GM18498 (cell line): Measurements from ENCODE around the gene TBXAS1.
"Not testable (repeated sequence)": the region's sequence is repeated elsewhere in the genome, so short reads cannot be mapped to it uniquely, and the experiment has no call there.

Experiments used
- ATAC-seq: cut with Tn5 transposase; IDR thresholded peaks from one replicate; pipeline ENCODE4 v1.9.1; 2021; ENCODE audit warnings: mild to moderate bottlenecking, moderate library complexity; ENCODE audit not compliant: unreplicated experiment

Gene TBXAS1

DNA sequence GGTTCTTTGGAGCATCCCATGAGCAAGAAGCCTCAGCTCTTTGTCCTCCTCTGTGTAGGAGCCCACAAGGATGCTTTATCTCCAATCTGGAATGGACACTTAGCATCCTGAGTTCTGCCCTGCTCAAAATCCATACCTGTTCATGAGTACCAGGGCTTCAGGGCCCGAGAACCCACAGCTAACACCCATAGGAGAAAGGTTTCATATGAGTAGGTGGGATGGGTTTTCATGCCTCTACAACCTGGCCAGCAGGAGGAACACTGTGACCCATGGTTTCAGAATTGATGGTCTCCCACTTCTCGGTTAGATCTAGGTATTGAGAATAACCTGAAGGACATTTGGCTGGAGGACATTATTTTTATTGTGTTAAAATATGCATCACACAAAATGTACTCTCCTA is 57.8 kb downstream of the TBXAS1 start:
- no peak for ATAC-seq

DNA sequence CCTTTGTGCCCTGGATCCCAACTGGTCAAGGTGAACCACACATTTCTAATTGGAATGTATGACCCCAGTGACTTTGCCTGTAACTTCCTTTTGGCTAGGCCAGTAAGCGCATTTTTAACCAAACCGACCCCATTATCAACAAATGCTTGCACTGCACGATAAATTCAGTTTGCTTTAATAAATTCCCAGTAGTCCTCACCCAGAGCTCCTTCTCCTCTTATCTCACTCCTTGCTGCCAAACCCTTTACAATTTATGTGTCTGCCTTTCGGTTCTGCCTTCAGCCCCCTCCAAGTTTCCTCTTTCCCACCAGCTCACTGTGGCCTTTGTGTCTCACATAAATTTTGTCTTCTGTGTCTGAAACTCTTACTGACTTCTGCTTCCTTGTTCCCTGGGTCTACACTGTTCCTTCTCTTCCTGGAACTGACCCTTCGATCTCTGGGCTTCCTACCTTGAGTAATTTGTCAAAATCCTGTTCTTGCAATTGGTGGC is 59.0 kb downstream of the TBXAS1 start:
- no peak for ATAC-seq

DNA sequence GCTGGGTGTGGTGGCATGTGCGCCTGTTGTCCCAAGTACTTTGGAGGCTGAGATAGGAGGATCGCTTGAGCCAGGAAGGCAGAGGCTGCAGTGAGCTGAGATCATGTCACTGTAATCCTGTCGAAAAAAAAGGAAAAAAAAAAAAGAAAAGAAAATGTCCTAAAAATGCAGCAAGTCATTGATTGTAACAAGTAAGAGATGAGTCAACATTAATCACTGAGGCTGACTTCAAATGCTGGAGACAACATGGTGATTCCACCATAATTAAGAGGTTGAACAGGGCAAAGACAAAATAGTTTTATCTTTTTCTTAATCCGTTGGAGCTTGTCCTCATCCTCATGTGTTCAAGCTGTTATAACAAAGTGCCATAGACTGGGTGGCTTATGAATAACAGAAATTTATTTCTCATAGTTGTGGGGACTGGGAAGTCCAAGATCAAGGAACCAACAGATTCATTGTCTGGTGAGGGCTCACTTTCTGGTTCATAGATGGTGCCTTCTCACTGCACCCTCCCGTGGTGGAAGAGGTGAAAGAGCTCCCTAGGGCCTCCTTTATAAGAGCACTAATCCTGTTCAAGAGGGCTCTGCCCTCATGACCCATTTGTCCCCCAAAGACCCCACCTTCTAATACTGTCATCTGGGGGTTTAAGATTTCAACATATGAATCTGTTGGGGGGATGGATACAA is 60.3 kb downstream of the TBXAS1 start:
- ATAC-seq = no peak

DNA sequence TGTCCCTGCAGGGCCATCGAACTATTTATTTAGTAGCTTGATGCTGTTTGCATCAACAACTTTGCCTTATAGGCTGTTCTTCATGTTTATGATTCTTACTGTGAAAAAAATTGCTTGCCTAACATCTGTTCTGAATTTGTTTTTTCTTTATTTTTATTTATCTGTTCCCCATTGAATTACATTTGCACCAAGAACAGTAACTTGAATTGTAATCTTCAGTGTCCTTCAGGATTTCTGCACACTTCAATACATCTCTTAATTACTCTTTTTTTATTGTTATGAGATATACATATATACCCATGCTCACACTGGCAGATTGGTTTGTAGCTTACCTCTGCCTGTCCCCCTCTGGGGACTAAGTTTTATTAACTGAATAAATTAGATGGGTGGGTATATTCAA is 64.4 kb downstream of the TBXAS1 start:
- ATAC-seq = no peak

DNA sequence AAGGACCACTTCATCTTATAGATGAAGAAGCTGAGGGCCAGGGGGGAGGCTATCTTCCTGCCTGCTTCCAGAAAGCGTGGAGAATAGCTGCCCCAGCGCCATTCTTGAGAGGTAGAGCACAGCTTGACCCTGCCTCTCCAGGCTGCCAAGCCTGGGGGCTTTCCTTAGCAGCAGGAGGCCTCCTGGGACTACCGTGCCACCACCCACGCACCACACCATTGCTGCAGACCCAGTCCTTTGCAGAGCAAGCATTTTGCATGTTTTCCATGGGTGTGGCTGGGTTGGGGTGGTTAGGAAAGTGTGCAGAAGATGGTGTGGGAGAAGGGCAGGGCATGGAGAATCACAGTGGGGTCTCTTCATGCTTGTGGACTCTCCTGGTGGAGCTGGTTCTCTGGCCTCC is 64.9 kb downstream of the TBXAS1 start:
- ATAC-seq = no peak

DNA sequence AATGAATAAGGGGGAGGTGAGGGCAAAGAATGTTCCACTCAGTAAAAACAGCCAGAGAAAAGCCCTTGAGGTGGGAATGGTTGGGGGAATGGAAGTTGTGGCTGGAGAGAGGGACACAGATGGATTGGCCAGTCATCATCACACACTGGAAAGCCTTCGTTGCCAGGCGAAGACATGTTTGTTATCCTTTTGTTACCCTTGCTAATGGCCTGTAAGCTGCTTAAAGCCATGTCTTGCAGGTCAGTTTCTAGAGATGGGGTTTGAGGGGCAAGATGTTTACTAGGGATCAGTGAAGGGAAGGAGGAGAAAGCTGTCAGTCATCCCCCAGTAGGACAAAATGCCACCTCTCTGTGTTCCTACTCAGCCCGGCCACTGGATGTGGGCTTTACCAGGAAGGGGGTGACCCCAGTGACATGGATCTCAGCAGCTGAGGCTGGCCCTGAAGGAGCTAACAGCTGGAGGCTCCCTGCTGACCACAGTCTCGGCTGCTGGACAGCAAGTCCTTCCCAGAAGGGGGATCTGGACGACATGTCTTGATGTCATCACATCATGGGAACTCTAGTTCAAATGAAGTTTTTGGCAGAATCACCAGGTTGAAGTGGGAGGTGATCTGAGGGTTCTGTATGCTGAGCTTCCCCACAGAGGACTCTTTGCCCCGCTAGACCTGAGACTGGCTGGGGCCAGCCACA is 66.2 kb downstream of the TBXAS1 start:
- no peak for ATAC-seq

DNA sequence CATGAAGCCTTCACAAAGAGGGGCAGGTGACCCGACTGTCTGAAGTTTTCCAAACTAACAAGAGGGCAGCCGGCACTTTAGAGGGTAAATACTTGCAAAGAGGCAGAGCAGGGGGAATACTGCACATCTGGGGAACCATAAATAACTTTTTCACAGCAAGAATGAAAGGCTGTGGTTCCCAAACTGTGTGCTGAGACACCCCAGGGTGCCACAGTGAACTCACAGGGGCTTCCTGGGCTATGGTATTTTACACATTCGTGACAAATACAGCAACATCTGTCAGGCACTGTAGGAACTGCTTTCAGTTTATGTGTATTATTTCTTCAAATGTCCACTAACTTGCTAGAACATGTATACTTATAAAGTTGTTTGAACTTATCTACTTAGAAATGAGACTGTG is 67.2 kb downstream of the TBXAS1 start:
- ATAC-seq = no peak

DNA sequence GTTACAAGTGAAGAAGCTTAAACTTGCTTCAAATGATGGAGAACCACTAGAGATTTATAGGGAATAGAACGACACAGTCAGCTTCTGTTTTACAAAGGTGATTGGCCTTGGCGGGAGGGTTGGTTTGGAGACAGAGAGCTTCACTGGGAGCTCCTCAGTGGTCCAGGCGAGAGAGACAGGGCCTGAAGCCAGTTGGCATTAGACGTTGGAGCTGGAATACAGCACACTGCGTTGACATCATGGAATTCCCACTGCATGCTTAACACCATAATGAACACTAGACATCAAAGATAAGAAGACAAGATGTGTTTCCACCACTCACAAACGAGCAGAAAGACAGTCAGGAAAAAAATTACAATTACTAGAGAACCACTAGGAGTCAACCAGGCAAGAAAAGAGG is 67.8 kb downstream of the TBXAS1 start:
- no peak for ATAC-seq

DNA sequence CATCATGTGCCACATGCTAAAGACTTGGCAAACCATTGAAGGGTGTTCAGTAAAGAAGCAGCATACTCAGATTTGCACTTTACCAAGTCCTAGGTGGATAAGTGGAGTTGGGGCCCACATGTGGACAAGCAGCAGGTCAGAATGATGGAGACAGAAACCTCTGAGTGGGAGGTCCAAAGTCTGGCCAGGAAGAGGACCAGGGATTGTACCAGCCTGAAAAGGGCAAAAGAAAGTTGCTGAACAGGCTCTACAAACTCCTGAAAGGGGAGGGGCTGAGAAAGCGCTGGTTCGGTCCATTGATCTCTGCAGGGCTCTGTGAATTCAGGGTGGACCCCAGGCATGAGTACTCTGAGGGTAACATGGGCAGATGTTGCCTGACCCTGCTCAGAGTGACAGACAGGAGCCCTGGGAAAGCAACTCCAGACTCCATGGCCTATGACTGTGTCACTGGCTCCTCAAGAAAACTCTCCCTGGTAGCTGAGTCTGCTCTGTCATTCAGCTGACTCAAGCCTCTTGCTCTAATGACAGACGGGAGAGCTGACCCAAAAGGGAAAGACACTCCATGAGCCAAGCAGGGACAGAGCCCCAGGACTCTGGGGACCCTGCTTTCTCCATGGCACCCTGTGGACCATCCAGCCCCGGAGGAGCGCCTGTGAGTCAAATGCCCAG is 68.5 kb downstream of the TBXAS1 start:
- ATAC-seq = no peak

DNA sequence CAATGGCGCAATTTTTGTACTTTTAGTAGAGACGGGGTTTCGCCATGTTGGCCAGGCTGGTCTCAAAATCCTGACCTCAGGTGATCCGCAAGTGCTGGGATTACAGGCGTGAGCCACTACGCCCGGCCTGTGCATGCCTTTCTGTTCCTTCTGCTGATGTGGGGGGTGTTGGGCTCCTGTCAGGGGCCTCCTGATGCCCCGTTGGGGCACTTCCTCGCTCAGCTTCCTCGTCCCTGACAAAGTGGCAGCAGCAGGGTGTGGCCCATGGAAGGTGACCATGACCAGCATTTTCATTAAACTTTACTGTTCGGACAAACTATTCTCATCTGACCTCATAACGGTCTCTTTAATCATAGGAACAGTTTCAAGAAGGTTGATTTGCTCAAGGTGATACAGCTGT is 69.4 kb downstream of the TBXAS1 start:
- ATAC-seq = no peak

DNA sequence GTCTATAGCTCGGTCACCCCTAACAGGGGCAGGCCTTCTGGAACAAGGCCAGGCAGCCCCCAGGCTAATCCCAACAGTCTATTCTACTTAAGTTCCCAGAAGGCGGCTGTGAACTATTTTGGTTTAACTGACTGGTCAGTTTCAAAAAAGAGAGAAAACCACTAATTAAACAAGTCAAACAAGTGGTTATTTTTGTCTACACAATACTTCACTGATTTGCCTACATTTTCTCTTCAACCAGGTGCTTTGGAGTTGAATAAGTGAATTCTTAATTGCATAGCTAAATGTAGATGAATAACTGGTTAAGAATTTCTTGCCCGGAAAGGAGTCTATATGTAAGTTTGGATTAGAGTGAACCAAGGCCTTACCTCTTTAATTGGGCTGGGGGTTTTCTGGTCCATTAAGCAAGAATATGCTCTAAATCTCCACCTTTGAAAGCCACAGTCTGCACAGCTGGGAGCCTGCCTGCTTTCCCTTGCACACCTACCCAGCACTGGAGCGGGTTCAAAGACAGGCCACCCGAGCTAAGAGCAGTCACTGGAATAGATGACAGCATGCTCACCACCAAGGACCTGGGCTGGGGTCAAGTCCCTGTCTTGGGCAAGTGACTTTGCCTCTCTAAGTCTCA is 70.4 kb downstream of the TBXAS1 start:
- no peak for ATAC-seq

DNA sequence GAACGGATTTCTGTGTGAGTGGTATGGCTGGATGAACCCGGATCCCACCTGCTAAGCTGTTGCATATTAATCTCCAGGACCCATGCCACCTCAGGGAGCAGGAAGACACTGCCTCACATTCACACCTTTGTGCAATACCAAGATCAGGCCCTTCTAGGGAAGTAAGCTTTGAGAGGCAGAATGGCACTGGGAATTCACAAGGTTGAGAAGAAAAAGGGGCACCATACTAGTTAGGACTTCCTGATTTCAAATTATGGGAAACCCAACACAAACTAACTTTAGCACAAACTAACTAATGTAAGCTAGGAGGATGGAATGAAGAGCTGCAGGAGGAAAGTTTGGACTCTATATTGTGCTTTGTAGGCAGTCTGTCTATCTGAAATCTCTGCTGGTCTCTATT is 71.3 kb downstream of the TBXAS1 start:
- ATAC-seq = no peak

DNA sequence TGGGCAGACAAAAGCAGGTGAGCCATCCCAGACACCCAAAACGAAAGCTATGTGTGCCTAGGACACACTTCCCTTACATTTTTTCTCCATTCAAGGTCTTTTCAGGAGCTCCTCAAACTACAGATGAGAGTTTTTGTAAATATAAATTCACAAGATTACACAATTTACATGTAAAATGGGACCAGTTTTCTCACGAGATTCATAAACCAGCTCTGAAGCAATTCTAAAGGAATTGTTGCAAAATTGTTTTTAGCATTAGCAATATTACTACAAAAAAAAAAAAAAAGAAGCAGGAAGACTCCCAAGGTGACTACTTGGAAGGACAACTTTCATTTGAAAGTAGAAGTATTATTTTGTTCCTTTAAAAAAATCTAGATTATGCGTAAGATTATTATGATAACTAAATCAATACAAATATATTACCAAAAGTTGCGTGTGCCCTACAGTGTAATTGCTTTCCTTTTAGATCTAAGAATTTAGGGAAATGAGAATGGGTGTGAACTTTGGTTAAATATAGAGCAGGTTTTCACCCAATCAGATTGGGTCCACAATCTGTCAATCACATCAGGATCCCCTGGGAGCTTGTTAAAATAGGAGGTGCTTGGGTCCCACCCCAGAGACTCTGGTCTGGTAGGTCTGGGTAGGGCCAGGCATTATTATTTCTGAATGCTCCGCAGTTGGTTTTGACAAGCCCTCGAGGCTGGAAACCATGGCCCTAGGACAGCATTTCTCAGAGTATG is 72.2 kb downstream of the TBXAS1 start:
- no peak for ATAC-seq

DNA sequence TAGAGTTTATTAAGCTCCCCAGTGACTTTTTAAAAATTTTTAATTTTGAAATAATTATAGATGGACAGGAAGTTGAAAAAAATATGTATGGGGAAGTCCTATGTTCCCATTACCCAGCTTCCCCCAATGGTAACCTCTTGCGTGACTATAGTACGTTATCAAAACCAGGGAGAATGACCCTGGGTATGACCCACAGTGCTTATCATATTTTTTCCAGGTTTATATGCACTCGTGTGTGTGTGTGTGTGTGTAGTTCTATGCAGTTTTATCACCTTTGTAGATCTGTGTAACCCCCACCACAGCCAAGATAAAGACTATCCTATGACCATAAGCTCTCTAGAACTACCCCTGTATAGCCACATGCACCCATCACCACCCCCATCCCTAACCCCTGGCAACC is 72.8 kb downstream of the TBXAS1 start:
- no peak for ATAC-seq

DNA sequence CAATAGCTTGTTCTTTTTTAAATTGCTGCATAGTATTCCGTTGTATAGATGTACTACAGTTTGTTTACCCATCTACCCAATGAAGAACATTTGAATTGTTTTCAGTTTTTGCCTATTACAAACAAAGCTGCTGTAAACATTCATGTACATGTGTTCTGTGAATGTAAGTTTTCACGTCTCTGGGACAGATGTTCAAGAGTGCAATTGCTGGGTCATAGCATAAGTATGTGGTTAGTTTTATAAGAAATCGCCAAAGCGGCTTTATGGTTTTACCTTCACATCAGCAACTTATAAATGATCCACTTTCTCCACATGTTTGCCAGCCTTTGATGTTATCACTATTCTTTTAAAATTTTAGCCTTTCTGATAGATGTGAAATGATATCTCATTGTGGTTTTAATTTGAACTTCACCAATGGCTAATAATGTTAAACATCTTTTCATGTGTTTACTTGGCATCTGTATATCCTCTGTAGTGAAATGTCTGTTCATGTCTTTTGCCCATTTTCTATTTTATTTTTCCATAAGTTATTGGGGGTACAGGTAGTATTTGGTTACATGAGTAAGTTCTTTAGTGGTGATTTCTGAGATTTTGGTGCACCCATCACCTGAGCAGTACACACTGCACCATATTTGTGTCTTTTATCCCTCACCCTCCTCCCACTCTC is 73.5 kb downstream of the TBXAS1 start:
- no peak for ATAC-seq

DNA sequence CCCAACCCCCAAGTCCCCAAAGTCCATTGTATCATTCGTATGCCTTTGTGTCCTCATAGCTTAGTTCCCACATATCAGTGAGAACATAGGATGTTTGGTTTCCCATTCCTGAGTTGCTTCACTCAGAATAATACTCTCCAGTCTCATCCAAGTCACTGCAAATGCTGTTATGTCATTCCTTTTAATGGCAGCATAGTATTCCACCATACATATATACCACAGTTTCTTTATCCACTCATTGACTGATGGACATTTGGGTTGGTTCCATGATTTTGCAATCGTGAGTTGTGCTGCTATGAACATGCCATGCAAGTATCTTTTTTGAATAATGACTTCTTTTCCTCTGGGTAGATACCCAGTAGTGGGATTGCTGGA is 74.0 kb downstream of the TBXAS1 start:
- not testable (repeated sequence) for ATAC-seq

DNA sequence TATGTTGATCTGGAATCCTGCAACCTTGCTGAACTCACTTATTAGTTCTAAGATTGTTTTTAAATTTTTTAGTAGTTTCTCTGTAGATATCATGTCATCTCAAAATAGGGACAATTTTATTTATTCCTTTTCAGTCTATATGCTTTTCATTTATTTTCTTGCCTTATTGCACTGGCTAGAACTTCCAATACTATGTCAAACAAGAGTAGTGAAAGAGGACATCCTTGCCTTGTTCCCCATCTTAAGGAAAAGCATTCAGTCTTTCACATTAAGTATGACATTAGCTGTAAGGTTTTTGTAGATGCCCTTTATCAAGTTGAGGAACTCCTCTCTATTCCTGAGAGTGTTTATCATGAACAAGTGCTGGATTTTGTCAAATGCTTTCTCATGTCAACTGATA is 77.8 kb downstream of the TBXAS1 start:
- no peak for ATAC-seq

DNA sequence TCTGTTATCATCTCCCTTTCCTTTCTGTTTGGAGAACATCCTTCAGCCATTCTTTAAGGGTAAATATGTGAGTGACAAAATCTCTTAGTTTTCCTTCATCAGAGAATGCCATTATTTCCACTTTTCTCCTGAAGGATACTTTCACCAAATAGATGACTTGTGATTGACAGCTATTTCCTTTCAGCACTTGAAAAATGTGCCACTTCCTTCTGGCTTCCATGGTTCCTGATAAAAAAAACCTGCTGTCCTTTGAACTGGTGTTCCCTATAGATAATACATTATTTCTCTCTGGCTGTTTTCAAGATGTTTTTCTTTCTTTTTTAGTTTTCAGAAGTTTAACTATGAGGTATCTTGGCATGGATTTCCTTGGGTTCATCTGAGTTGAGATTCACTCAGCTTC is 79.7 kb downstream of the TBXAS1 start:
- no peak for ATAC-seq

DNA sequence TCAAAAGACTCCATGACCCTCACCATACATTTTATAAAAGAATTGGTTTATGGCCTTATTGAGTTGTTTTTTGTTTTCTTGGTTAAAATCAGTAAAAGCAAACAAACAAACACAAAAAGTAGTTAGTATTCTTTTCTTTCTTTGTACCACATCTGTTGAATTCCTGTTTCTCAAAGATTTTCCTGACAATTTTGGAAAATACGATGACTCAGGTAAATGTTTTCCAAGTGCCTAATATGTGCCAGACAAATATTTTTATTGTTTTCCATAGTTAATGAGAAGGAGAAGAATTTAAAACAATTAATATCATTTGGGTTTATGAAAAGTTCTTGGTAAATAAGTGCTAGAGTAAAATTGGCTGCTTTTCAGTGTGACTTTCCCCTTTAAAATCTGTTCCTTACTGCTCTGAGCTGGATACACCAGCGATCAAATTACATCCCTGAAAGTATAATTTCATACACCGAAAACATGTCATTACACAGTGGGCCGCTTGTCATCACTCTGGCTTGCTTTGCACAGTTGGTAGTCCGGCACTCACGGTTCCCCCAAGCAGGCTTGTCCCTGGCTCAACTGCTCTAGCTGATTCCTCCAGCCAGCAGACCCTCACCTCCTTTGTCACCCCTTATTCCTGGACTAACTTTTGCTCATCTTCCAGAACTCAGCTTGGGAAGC is 80.5 kb downstream of the TBXAS1 start:
- no peak for ATAC-seq
